Endothelial cell (in vitro differentiated cells): Measurements from ENCODE around the gene C10orf67. TPM values are rescaled to one million over a fixed set of nuclear protein-coding genes. Genes with fewer than 3 reads are reported as not detected.

ENCODE experiments used
- DNase-seq: peaks from one replicate; pipeline ENCODE4 v3.0.0; 2021; ENCODE audit warnings: low spot score
- H3K27ac Mint-ChIP-seq: one replicate; pipeline ENCODE4 v1.8.0; 2021; ENCODE audit warnings: mixed read lengths, inconsistent platforms; ENCODE audit not compliant: unreplicated experiment
- H3K27me3 Mint-ChIP-seq: one replicate; pipeline ENCODE4 v1.8.0; 2021; ENCODE audit warnings: mild to moderate bottlenecking, moderate library complexity, mixed read lengths, inconsistent platforms; ENCODE audit not compliant: unreplicated experiment
- H3K36me3 Mint-ChIP-seq: one replicate; pipeline ENCODE4 v1.8.0; 2021; ENCODE audit warnings: mild to moderate bottlenecking, low read depth, mixed read lengths, inconsistent platforms; ENCODE audit not compliant: unreplicated experiment
- H3K4me1 Mint-ChIP-seq: one replicate; pipeline ENCODE4 v1.8.0; 2021; ENCODE audit warnings: mild to moderate bottlenecking, mixed read lengths, inconsistent platforms; ENCODE audit not compliant: unreplicated experiment
- H3K4me3 Mint-ChIP-seq: one replicate; pipeline ENCODE4 v1.8.0; 2021; ENCODE audit warnings: mild to moderate bottlenecking, mixed read lengths, inconsistent platforms; ENCODE audit not compliant: unreplicated experiment
- H3K9me3 Mint-ChIP-seq: one replicate; pipeline ENCODE4 v1.8.0; 2021; ENCODE audit warnings: mixed read lengths, inconsistent platforms; ENCODE audit not compliant: unreplicated experiment
- CTCF ChIP-seq: fragments of 200-600 bp; sonication (generic); IDR thresholded peaks from one replicate; pipeline ENCODE4 v1.5.0; 2021; ENCODE audit warnings: antibody characterized with exemption; ENCODE audit not compliant: unreplicated experiment
- total RNA-seq: library from RNA; stranded (reverse); fragmentation: NEBNext Ultra II Directional; extraction: Animal tissue kit (Norgen Biotek cat#: 25700); gene quantifications from one replicate; pipeline ENCODE4 v1.2.1, GENCODE V29; 2021; ENCODE audit not compliant: unreplicated experiment

The C10orf67 gene
- total RNA-seq, 1 donor from 2014 or later: not detected

GRCh38 chr10:23322082-23322481 lies 22.5 kb downstream of the C10orf67 start:
- Mint-ChIP-seq H3K4me1 (no peaks in the 10 kb centered on the region), H3K36me3 (peaks cover 5% of the 10 kb centered on the region), H3K4me3 (no peak overlapping the region), H3K27me3 (no peaks in the 10 kb centered on the region), H3K9me3 (no peaks in the 10 kb centered on the region), H3K27ac (no peak overlapping the region)
- DNase-seq: no peak
- no peak for TF ChIP-seq CTCF

GRCh38 chr10:23319835-23320234 lies 24.8 kb downstream of the C10orf67 start:
- H3K4me3 Mint-ChIP-seq: no peak overlapping the region
- TF ChIP-seq CTCF: no peak
- H3K36me3 Mint-ChIP-seq: peaks cover 5% of the 10 kb centered on the region
- DNase-seq: no peak
- H3K4me1 Mint-ChIP-seq: no peaks in the 10 kb centered on the region
- no peaks in the 10 kb centered on the region for H3K9me3 Mint-ChIP-seq
- H3K27ac Mint-ChIP-seq: no peak overlapping the region
- H3K27me3 Mint-ChIP-seq: no peaks in the 10 kb centered on the region

- no peaks in the 10 kb centered on the region for H3K27me3 Mint-ChIP-seq
- no peaks in the 10 kb centered on the region for H3K9me3 Mint-ChIP-seq
- H3K4me3 Mint-ChIP-seq: no peak overlapping the region
- no peak overlapping the region for H3K27ac Mint-ChIP-seq
- no peak for TF ChIP-seq CTCF
- H3K36me3 Mint-ChIP-seq: peaks cover 5% of the 10 kb centered on the region
- no peaks in the 10 kb centered on the region for H3K4me1 Mint-ChIP-seq
- no peak for DNase-seq
These were observed 26.2 kb downstream of the C10orf67 start for GRCh38 chr10:23318359-23318758.

GRCh38 chr10:23317416-23317815 lies 27.2 kb downstream of the C10orf67 start:
- Mint-ChIP-seq H3K27ac (no peak overlapping the region), H3K27me3 (no peaks in the 10 kb centered on the region), H3K4me3 (no peak overlapping the region), H3K9me3 (no peaks in the 10 kb centered on the region), H3K4me1 (no peaks in the 10 kb centered on the region), H3K36me3 (peaks cover 5% of the 10 kb centered on the region)
- no peak for TF ChIP-seq CTCF
- DNase-seq: no peak

GRCh38 chr10:23316406-23316805 lies 28.2 kb downstream of the C10orf67 start:
- Mint-ChIP-seq H3K4me1 (no peaks in the 10 kb centered on the region), H3K9me3 (no peaks in the 10 kb centered on the region), H3K27ac (no peak overlapping the region), H3K4me3 (no peak overlapping the region), H3K36me3 (peaks cover 5% of the 10 kb centered on the region), H3K27me3 (no peaks in the 10 kb centered on the region)
- no peak for TF ChIP-seq CTCF
- no peak for DNase-seq
